ENCODE data around the gene KLHL29. TPM values are rescaled to one million over a fixed set of nuclear protein-coding genes. Genes with fewer than 3 reads are reported as not detected.

KLHL29 gene
- total and polyA plus RNA-seq, 2 donors (not counting 3 experiments of a cell fraction or from before 2014, with no cell fraction given), result 4.6 to 12.7 TPM

DNA sequence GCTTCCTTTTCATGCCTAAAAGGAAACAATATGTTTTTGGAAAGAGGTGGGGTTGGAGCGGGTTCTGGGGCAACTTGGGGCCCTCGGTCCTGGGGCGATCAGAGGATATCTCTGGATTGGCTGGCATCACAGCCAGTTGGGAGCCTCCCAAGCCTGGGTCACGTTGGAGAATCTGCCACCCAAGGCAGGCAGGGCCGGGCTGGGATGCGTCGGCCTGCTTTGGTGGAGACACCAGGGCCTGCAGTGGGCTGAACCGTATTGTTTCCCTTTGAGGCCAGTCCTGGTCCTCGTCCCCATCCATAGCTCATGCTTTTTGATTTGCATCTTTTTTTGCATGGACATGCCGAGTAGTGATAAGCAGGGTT, 306.1 kb downstream of the KLHL29 start:
- DNase-seq (ENCODE audit: low read depth, low spot score) (no peak), FAIRE-seq (no peak)
- H3K27me3 ChIP-seq (ENCODE audit: control insufficient read depth in 2 of 2, insufficient read depth in 2 of 2, low read length in 2 of 2), result no peaks in the 10 kb centered on the region
- no peaks in the 10 kb centered on the region for H3K9me1 ChIP-seq (replicated peaks; ENCODE audit: control insufficient read depth, extremely low read depth, insufficient read depth, low read length)
- H3K27ac ChIP-seq (ENCODE audit: insufficient read depth, low read depth, low read length), result no peak overlapping the region
- H3K4me2 ChIP-seq (ENCODE audit: insufficient read depth, low read length), result no peak overlapping the region
- H3K9me3 ChIP-seq (replicated peaks; ENCODE audit: control insufficient read depth, insufficient read depth, low read length), result no peaks in the 10 kb centered on the region
- no peak overlapping the region for H3K9ac ChIP-seq (replicated peaks; ENCODE audit: extremely low read depth, insufficient read depth, low read length)
- POLR2A ChIA-PET, result no interaction called here
- TF ChIP-seq JUN (IDR thresholded peaks at IDR 0.05; ENCODE audit: borderline replicate concordance, insufficient read depth, insufficient read length, low read depth), result no peak
- TF ChIP-seq CTCF (IDR thresholded peaks at IDR 0.05; ENCODE audit: extremely low read depth in 1 of 2, insufficient read depth in 1 of 2, low read depth in 1 of 2, low read length in 2 of 2), result no peak
- no peak for TF ChIP-seq EZH2 (IDR thresholded peaks at IDR 0.05; ENCODE audit: borderline replicate concordance, low read depth, low read length, severe bottlenecking)
- TF ChIP-seq MAX (IDR thresholded peaks at IDR 0.05; ENCODE audit: insufficient read depth, insufficient read length), result no peak
- no peak for TF ChIP-seq FOS (IDR thresholded peaks at IDR 0.05; ENCODE audit: borderline replicate concordance, insufficient read depth, low read length)
- no peak for TF ChIP-seq MYC (IDR thresholded peaks at IDR 0.05; ENCODE audit: low read depth, low read length)
- no peak for TF ChIP-seq GATA2 (IDR thresholded peaks at IDR 0.05; ENCODE audit: insufficient read depth, insufficient read length, low read depth, low read length)
- no peak for TF ChIP-seq POLR2AphosphoS5 (IDR thresholded peaks at IDR 0.05; ENCODE audit: insufficient read depth, low read depth, low read length)
- TF ChIP-seq POLR2A (IDR thresholded peaks at IDR 0.05; ENCODE audit: low read depth, low read length), result no peak
- CTCF ChIA-PET, result no interaction called here
- H3K4me3 ChIP-seq (replicated peaks in 1 of 3; ENCODE audit: insufficient read depth in 1 of 3, low read depth in 1 of 3, low read length in 3 of 3), result no peak overlapping the region
- no peaks in the 10 kb centered on the region for H3K4me1 ChIP-seq (ENCODE audit: control insufficient read depth, extremely low read depth, insufficient read depth, low read length)
- peaks cover 0 to under 1% of the 10 kb centered on the region in 2 experiments for H3K36me3 ChIP-seq (ENCODE audit: control insufficient read depth in 2 of 2, extremely low read depth in 1 of 2, insufficient read depth in 2 of 2, low read length in 2 of 2)
- BruUV-seq (replicated peaks), result no TSS peak
- dilution Hi-C loops (cut with MboI; ENCODE audit: extremely low pct_ligation_motif_present, low sequenced_read_pairs), result no loop called here
- H4K20me1 ChIP-seq (replicated peaks; ENCODE audit: control insufficient read depth, extremely low read depth, insufficient read depth, low read length), result no peaks in the 10 kb centered on the region
- no peak overlapping the region for H2AFZ ChIP-seq (ENCODE audit: low read depth, low read length)
- intact Hi-C loops (cut with micrococcal nuclease), result no loop called here
- no peaks in the 10 kb centered on the region for H3K79me2 ChIP-seq (ENCODE audit: control insufficient read depth, insufficient read depth, low read length)

Measured in endothelial cell of umbilical vein (primary cell).